HEK293T (cell line): ENCODE measurements around the gene GALT.
"Not testable (repeated sequence)": the region's sequence is repeated elsewhere in the genome, so short reads cannot be mapped to it uniquely, and the experiment has no call there.

Source experiments
- CTCF ChIA-PET: fragments of 350-600 bp; formaldehyde crosslinking; extraction: SDS; loops from one replicate; lab custom pipeline; 2021; ENCODE audit warnings: antibody characterized with exemption, inconsistent platforms; lab: Yijun Ruan, JAX
- POLR2A ChIA-PET: fragments of 350-600 bp; formaldehyde crosslinking; extraction: SDS; loops from one replicate; lab custom pipeline; 2020; ENCODE audit warnings: antibody characterized with exemption, inconsistent platforms; lab: Yijun Ruan, JAX
- DNase-seq: peaks from one replicate; pipeline ENCODE4 v3.0.0; 2012; ENCODE audit warnings: mixed read lengths; ENCODE audit errors: extremely low spot score
- ARNT ChIP-seq: fragments of 450-650 bp; IDR thresholded peaks from 2 replicates; pipeline ENCODE4 v1.6.1; 2017; ENCODE audit warnings: mild to moderate bottlenecking
- BHLHE40 ChIP-seq: fragments of 450-650 bp; IDR thresholded peaks from 2 replicates; pipeline ENCODE4 v1.6.1; 2016; ENCODE audit warnings: mild to moderate bottlenecking, moderate library complexity, borderline replicate concordance
- CTBP1 ChIP-seq: fragments of 450-650 bp; IDR thresholded peaks from 2 replicates; pipeline ENCODE4 v1.6.1; 2016; ENCODE audit warnings: borderline replicate concordance
- ELF4 ChIP-seq: fragments of 450-650 bp; IDR thresholded peaks from 2 replicates; pipeline ENCODE4 v1.6.1; 2017; ENCODE audit warnings: antibody characterized with exemption
- FOXA1 ChIP-seq: fragments of 450-650 bp; IDR thresholded peaks from 2 replicates; pipeline ENCODE4 v1.6.1; 2016; ENCODE audit warnings: mild to moderate bottlenecking
- FOXK2 ChIP-seq: fragments of 450-650 bp; IDR thresholded peaks from 2 replicates; pipeline ENCODE4 v1.6.1; 2016; ENCODE audit warnings: mild to moderate bottlenecking
- FOXM1 ChIP-seq: fragments of 450-650 bp; IDR thresholded peaks from 2 replicates; pipeline ENCODE4 v1.6.1; 2017; ENCODE audit warnings: mild to moderate bottlenecking, borderline replicate concordance
- HDGF ChIP-seq: fragments of 450-650 bp; IDR thresholded peaks from 2 replicates; pipeline ENCODE4 v1.6.1; 2017; ENCODE audit warnings: antibody characterized with exemption, borderline replicate concordance
- L3MBTL2 ChIP-seq: fragments of 450-650 bp; conservative IDR thresholded peaks from 2 replicates; pipeline ENCODE4 v1.6.1; 2016; ENCODE audit warnings: mild to moderate bottlenecking
- LEF1 ChIP-seq: fragments of 450-650 bp; IDR thresholded peaks from 2 replicates; pipeline ENCODE4 v1.6.1; 2017; ENCODE audit warnings: mild to moderate bottlenecking, borderline replicate concordance
- NFRKB ChIP-seq: fragments of 450-650 bp; IDR thresholded peaks from 2 replicates; pipeline ENCODE4 v1.6.1; 2016; ENCODE audit warnings: mild to moderate bottlenecking, moderate library complexity
- SP1 ChIP-seq: fragments of 450-650 bp; IDR thresholded peaks from 2 replicates; pipeline ENCODE4 v1.6.1; 2017
- SUZ12 ChIP-seq: fragments of 450-650 bp; IDR thresholded peaks from 2 replicates; pipeline ENCODE4 v1.6.1; 2016; ENCODE audit warnings: mild to moderate bottlenecking
- TARDBP ChIP-seq: fragments of 450-650 bp; IDR thresholded peaks from 2 replicates; pipeline ENCODE4 v1.6.1; 2016
- ZNF384 ChIP-seq: fragments of 450-650 bp; IDR thresholded peaks from 2 replicates; pipeline ENCODE4 v1.6.1; 2016
- TF ChIP-seq, protein P1 (sequence below): fragments of 450-650 bp; IDR thresholded peaks from 2 replicates; pipeline ENCODE4 v1.6.1; 2016

The GALT gene

GRCh38 chr9:34636791-34637355 lies 9.6 kb upstream of the GALT start:
- ChIA-PET POLR2A (interaction anchor here (0.7 to 6.0 kb wide), 9 partner anchors 10 to 54 kb away, joined by 3 to 67 read pairs (median 5); partner anchors contain the start of genes DCTN3, GALT, IL11RA and RPP25L), CTCF (interaction anchor here (0.9 to 2.2 kb wide), 2 partner anchors 10 to 233 kb away, joined by 5 to 11 read pairs; partner anchors contain the start of gene GALT)
- TF ChIP-seq FOXA1, result no peak
- TF ChIP-seq ARNT, result no peak
- no peak for TF ChIP-seq BHLHE40
- TF ChIP-seq L3MBTL2, result peak; percentile 94; the same call in 1 of the 2 replicates
- TF ChIP-seq HDGF, result no peak
- DNase-seq, result no peak

DNA sequence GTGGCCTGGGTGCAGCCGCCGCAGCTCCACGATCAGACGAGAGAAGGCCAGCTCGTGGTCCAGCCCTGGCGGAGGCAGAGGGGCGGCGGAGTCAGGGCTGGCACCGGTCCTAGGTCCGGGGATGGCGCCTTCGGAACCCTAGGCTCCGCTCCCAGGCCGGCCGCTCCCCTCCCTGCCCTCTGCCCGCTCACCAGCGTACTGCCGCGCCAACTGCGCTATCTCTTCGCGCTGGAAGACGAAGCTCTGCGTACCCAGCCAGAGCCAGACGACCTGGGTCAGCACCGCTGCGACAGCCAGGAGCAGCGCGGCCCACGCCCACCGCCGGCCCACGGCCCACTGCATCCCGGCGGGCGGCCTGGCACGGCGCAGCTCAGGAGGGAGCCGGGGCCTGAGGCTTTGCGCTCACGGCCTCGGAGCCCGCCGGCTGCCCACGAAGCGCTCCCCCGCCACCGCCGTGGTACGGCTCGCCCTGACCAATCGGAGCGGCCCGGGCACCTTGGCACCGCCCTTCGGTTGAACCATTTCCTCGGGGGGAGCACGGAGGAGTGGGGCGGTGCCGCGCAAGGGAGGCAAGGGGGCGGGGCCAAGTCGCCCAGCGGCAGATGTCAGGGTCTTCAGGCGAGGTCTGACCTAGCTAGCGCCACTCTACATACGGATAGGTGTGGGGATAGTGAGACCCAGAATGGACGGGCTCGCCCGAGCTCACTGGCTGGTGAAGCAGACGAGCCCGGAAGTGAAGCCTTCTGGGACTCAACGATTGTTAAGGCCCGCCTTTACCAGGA lies 8.9 kb upstream of the GALT start, which contains the start of gene SIGMAR1:
Gene SIGMAR1 (minus strand): TSS at position 432 of the 782 bp plus-strand sequence. CDS start 90 bp downstream, at position 342.
- POLR2A ChIA-PET, result interaction anchor here (0.7 to 6.0 kb wide), 17 partner anchors 9 to 65 kb away, joined by 3 to 67 read pairs (median 4); partner anchors contain the start of genes DCTN3, GALT, IL11RA and RPP25L

DNA sequence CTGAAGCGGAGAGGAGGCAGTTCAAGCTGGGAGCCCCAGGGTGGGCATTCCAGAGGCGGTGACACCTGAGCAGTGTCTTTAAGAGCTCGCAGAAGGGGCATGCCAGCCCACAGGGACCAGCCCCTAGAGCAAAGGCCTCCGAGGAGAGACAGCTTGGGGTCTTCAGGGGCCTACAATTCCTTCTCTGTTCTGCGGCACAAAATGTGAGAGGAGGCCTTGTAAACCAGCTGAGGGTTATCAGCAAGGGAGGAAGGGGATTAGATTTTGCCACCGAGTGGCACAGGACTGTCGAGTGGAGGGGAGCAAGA lies 8.4 kb upstream of the GALT start:
- ChIA-PET CTCF (interaction anchor here (0.7 to 2.2 kb wide), 3 partner anchors 8 to 63 kb away, joined by 3 to 11 read pairs (median 4); partner anchors contain the start of gene GALT), POLR2A (interaction anchor here (0.7 to 6.0 kb wide), 13 partner anchors 8 to 64 kb away, joined by 3 to 67 read pairs (median 4); partner anchors contain the start of genes DCTN3, GALT, IL11RA and RPP25L)
- TF ChIP-seq L3MBTL2 (no peak), LEF1 (no peak), FOXA1 (no peak), FOXK2 (no peak), HDGF (no peak), CTBP1 (no peak), ZNF384 (no peak), SP1 (no peak), FOXM1 (no peak), NFRKB (no peak), ELF4 (no peak)
- TF ChIP-seq, protein P1, sequence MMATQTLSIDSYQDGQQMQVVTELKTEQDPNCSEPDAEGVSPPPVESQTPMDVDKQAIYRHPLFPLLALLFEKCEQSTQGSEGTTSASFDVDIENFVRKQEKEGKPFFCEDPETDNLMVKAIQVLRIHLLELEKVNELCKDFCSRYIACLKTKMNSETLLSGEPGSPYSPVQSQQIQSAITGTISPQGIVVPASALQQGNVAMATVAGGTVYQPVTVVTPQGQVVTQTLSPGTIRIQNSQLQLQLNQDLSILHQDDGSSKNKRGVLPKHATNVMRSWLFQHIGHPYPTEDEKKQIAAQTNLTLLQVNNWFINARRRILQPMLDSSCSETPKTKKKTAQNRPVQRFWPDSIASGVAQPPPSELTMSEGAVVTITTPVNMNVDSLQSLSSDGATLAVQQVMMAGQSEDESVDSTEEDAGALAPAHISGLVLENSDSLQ, result no peak
- no peak for DNase-seq

More for the DNA sequence above, 8.9 kb upstream of the GALT start, which contains the start of gene SIGMAR1:
- CTCF ChIA-PET, result interaction anchor here (0.9 to 2.2 kb wide), 2 partner anchors 9 to 233 kb away, joined by 5 to 11 read pairs; partner anchors contain the start of gene GALT
- DNase-seq, result peak; percentile 91
- TF ChIP-seq ARNT, result no peak
- TF ChIP-seq ELF4, result peak; percentile 40; the same call in 1 of the 2 replicates
- TF ChIP-seq SUZ12, result no peak
- peak; percentile 67 for TF ChIP-seq L3MBTL2

DNA sequence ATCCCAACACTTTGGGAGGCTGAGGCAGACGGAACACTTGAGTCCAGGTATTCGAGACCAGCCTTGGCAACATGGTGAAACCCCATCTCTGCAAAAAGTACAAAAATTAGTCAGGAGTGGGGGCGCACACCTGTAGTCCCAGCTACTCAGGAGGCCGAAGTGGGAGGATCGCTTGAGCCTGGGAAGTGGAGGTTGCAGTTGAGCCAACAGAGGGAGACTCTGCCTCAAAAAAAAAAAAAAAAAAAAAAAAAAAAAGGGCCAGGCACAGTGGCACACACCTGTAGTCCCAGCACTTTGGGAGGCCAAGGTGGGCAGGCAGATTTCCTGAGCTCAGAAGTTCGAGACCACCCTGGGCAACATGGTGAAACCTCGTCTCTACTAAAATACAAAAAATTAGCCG lies 7.2 kb upstream of the GALT start:
- CTCF ChIA-PET, result interaction anchor here (1.2 kb wide), 1 partner anchor 14 kb away, joined by 4 read pairs; no protein-coding TSS in a partner anchor
- POLR2A ChIA-PET, DNase-seq: not testable (repeated sequence)
- peak; percentile 72 for TF ChIP-seq ZNF384

GRCh38 chr9:34642679-34643078 lies 3.8 kb upstream of the GALT start:
- CTCF ChIA-PET, result interaction anchor here (0.8 kb wide), 1 partner anchor 22 kb away, joined by 3 read pairs; no protein-coding TSS in a partner anchor
- POLR2A ChIA-PET, result no interaction called here
- no peak for DNase-seq
- TF ChIP-seq NFRKB, result no peak
- TF ChIP-seq SUZ12, result no peak

DNA sequence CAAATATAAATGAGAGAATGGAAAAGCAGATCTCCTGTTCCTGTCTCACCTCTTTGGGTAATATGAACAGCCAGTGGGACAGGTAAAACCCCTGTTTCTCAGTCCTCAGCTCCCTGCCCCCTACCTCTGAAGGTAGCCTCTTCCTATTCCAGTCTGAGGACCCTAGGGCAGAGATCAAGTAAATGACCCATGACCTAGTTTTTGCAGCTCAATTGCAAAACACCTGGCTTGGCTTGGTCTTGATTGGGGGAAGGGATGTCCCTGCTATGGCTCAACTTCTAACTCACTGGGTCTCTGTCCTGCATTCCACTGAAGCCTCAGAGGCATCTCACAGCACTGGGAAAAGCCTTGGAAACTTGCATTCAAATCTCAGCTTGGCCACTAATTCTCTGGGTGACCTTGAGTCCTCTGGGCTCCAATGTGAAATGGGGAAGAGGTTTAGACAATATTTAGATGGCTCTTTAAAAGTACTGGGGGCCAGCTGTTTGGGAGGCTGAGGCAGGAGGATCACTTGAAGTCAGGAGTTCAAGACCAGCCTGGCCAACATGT lies 1.6 kb upstream of the GALT start:
- TF ChIP-seq ARNT (no peak), BHLHE40 (no peak), HDGF (no peak), FOXM1 (no peak), LEF1 (no peak), L3MBTL2 (no peak), ELF4 (no peak), FOXA1 (no peak), TARDBP (no peak), FOXK2 (no peak), SUZ12 (no peak), ZNF384 (no peak), CTBP1 (no peak), SP1 (no peak)
- TF ChIP-seq, protein P1, result no peak
- CTCF ChIA-PET, result interaction anchor here (0.7 to 1.2 kb wide), 2 partner anchors 11 to 16 kb away, joined by 3 to 4 read pairs; no protein-coding TSS in a partner anchor
- DNase-seq, result no peak
- POLR2A ChIA-PET, result interaction anchor here (4.7 kb wide), 1 partner anchor 9 kb away, joined by 67 read pairs; the partner anchor contains the start of gene SIGMAR1
